ENCODE data around the gene RABEPK. TPM values are rescaled to one million over a fixed set of nuclear protein-coding genes. Genes with fewer than 3 reads are reported as not detected.
A peak's percentile ranks its signal among the peaks of the same experiment; 100 is the strongest.

The RABEPK gene
- polyA plus RNA-seq, 1 experiment: 45.5 TPM

- H3K4me3 ChIP-seq (ENCODE audit: low read depth, low read length): peak within 1 kb of the TSS; percentile 100
- peak within 1 kb of the TSS; percentile 99 for H3K27ac ChIP-seq (ENCODE audit: low read depth, low read length)
- TF ChIP-seq, protein P1, sequence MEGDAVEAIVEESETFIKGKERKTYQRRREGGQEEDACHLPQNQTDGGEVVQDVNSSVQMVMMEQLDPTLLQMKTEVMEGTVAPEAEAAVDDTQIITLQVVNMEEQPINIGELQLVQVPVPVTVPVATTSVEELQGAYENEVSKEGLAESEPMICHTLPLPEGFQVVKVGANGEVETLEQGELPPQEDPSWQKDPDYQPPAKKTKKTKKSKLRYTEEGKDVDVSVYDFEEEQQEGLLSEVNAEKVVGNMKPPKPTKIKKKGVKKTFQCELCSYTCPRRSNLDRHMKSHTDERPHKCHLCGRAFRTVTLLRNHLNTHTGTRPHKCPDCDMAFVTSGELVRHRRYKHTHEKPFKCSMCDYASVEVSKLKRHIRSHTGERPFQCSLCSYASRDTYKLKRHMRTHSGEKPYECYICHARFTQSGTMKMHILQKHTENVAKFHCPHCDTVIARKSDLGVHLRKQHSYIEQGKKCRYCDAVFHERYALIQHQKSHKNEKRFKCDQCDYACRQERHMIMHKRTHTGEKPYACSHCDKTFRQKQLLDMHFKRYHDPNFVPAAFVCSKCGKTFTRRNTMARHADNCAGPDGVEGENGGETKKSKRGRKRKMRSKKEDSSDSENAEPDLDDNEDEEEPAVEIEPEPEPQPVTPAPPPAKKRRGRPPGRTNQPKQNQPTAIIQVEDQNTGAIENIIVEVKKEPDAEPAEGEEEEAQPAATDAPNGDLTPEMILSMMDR (IDR thresholded peaks at IDR 0.05; ENCODE audit: low read depth, low read length): no peak
- CTCF ChIA-PET: interaction anchor here (1.7 kb wide), 1 partner anchor 19 kb away, joined by 4 read pairs; no protein-coding TSS in a partner anchor
- POLR2A ChIA-PET: interaction anchor here (0.6 to 2.4 kb wide), 39 partner anchors 8 to 582 kb away, joined by 3 to 37 read pairs (median 4); partner anchors contain the start of genes ARPC5L, GAPVD1, GOLGA1 and RABEPK
- H3K9me3 ChIP-seq (ENCODE audit: control insufficient read depth, insufficient read depth, low read length): peaks cover 4% of the 10 kb centered on the region; the same call in 1 of the 2 replicates
- H3K27me3 ChIP-seq (ENCODE audit: control insufficient read depth, insufficient read depth, low read length): no peaks in the 10 kb centered on the region
- DNase-seq (ENCODE audit: low read depth, low spot score): peak; percentile 99
Observed at GRCh38 chr9:125241000-125241862, 40.9 kb downstream of the RABEPK start, which contains the start of gene HSPA5. TSS of gene HSPA5 (minus strand) at chr9:125241343. CDS start at chr9:125241126, 217 bp downstream.

DNA sequence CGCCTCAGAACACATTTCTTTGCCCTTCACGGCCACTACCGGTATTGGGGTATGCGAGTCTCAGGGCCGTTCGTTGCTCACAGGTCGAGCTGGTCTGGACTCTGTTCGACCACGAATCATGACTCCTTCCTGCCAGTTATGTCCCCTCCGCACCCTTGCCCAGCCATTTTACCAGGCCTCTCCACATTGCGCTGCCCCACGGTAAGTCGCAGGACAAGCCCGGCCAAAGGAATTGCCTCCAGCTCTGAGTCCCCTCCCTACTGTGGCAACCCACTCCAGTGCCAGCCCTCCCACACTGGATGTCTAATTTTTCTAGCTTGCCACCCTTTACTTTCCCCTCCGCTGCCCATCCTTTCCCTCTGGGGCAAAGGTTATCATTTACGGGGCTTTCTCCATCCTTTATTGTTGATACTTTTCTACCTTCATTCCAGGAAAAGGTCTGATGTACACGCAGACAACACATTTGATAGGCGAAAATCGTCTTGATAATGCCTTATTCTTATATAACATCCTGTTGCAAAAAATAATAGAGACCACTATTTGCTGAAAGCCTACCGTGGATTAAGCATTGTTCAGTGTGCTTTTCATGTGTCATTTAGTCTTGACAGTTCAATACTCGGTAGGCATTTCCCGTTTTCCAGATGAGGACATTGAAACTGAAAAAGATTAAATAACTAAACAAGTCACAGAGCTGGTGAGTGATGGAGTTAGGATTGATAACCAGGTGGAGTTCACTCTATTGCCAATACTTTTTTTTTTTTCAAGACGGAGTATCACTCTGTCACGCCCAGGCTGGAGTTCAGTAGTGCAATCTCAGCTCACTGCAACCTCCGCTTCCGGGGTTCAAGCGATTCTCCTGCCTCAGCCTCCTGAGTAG lies 41.8 kb downstream of the RABEPK start:
- ChIA-PET CTCF (interaction anchor here (0.7 to 1.7 kb wide), 2 partner anchors 18 to 209 kb away, joined by 4 to 5 read pairs; no protein-coding TSS in a partner anchor), POLR2A (interaction anchor here (0.6 to 2.4 kb wide), 37 partner anchors 8 to 583 kb away, joined by 3 to 37 read pairs (median 4); partner anchors contain the start of genes ARPC5L, GAPVD1, GOLGA1 and RABEPK)
- peak overlapping the region; percentile 89 for H3K4me3 ChIP-seq (ENCODE audit: low read depth, low read length)
- H3K9me3 ChIP-seq (ENCODE audit: control insufficient read depth, insufficient read depth, low read length): peaks cover 4% of the 10 kb centered on the region; the same call in 1 of the 2 replicates
- no peaks in the 10 kb centered on the region for H3K27me3 ChIP-seq (ENCODE audit: control insufficient read depth, insufficient read depth, low read length)
- peak overlapping the region; percentile 99 for H3K27ac ChIP-seq (ENCODE audit: low read depth, low read length)
- no peak for DNase-seq (ENCODE audit: low read depth, low spot score)
- TF ChIP-seq, protein P1 (IDR thresholded peaks at IDR 0.05; ENCODE audit: low read depth, low read length): no peak

DNA sequence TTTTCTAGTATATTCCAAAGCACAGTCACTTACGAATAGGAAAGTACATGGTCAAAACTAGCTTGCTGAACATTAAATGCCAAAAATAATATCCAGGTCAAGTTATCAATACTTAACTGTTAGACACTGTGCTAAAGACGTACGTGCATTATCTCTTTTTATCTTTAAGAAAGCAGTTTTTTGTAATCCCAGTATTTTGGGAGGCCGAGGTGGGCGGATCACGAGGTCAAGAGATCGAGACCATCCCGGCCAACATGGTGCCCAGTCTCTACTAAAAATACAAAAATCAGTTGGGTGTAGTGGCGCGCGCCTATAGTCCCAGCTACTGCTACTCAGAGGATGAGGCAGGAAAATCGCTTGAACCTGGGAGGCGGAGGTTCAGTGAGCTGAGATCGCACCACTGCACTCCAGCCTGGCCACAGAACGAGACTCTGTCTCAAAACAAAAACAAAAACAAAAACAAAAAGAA lies 43.5 kb downstream of the RABEPK start:
- ChIA-PET CTCF (no interaction called here), POLR2A (interaction anchor here (1.0 to 1.4 kb wide), 2 partner anchors 9 to 10 kb away, joined by 3 to 5 read pairs; no protein-coding TSS in a partner anchor)
- TF ChIP-seq, protein P1 (IDR thresholded peaks at IDR 0.05; ENCODE audit: low read depth, low read length): no peak
- no peak overlapping the region for H3K4me3 ChIP-seq (ENCODE audit: low read depth, low read length)
- H3K9me3 ChIP-seq (ENCODE audit: control insufficient read depth, insufficient read depth, low read length): peaks cover 4% of the 10 kb centered on the region; the same call in 1 of the 2 replicates
- H3K27ac ChIP-seq (ENCODE audit: low read depth, low read length): peak overlapping the region; percentile 99
- DNase-seq (ENCODE audit: low read depth, low spot score): no peak
- H3K27me3 ChIP-seq (ENCODE audit: control insufficient read depth, insufficient read depth, low read length): no peaks in the 10 kb centered on the region

DNA sequence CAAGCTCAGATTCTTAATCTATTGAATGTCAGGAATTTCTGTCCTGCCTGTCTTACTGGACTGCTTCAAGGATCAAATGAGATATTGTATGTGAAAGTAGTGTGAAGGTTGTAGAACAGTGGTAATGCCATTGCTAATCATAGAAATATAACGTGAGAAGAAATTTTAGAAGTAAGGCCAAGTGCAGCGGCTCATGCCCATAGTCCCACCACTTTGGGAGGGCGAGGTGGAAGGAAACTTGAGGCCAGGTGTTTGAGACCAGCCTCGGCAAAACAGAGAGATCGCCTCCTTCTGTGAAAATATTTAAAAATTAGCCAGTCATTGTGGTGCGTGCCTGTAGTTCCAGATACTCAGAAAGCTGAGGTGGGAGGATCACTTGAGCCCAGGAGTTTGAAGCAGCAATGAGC lies 45.9 kb downstream of the RABEPK start:
- CTCF ChIA-PET: no interaction called here
- TF ChIP-seq, protein P1 (IDR thresholded peaks at IDR 0.05; ENCODE audit: low read depth, low read length): no peak
- POLR2A ChIA-PET: no interaction called here
- Histone ChIP-seq H3K9me3 (ENCODE audit: control insufficient read depth, insufficient read depth, low read length) (no peaks in the 10 kb centered on the region), H3K27me3 (ENCODE audit: control insufficient read depth, insufficient read depth, low read length) (no peaks in the 10 kb centered on the region), H3K27ac (ENCODE audit: low read depth, low read length) (no peak overlapping the region), H3K4me3 (ENCODE audit: low read depth, low read length) (no peak overlapping the region)
- no peak for DNase-seq (ENCODE audit: low read depth, low spot score)

Data from AG04450 (cell line).